NCI-H1105 (cell line): ENCODE measurements around the gene THAP7.
"Not testable (repeated sequence)": the region's sequence is repeated elsewhere in the genome, so short reads cannot be mapped to it uniquely, and the experiment has no call there.

ENCODE experiments used
- DNase-seq: peaks from one replicate; lab custom pipeline; 2025; lab: John Stamatoyannopoulos, UW

THAP7 gene

GRCh38 chr22:21012446-21013407 is 10.8 kb upstream of the THAP7 start:
- DNase-seq: no peak

GRCh38 chr22:21010426-21011113 is 8.7 kb upstream of the THAP7 start:
- DNase-seq: no peak

DNA sequence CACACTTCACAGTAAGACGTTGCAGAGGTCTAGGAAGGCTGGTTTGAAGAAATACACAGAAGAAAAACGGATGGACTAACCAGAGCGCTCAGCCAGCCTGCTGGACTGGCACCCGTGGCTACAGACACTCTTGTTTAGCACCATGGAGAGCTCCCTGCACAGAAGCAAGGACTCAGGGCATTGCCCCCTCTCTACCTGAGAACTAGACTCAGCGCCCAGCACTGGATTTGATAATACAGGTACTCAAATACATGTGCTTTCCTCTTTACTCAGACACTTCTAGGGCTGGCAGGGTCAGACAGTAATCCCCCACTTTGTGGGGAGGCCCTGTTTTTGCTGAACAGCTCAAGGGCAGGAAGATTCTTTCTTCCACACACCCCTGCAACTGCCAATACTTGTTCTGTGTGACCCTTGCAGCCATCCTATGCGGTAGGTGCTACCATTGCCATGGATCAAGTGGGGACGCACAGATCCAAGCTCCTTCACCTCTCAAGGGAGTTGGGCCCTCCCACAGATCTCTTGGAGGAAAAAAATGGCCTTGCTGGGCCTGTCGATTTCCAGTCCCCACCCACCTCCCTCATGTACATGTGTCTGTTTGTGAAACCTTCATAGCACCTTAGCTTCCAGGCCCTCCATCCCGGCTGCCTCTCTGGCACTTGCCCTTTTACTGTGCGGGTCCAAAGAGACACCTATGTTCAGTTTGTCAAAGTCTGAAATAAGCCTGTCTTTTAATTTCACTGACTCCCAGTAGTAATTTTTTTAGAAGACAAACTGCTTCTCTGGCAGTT is 7.9 kb upstream of the THAP7 start:
- no peak for DNase-seq

- not testable (repeated sequence) for DNase-seq
Measured at GRCh38 chr22:21009208-21009607, 7.3 kb upstream of the THAP7 start.

- DNase-seq: no peak
Measured at GRCh38 chr22:21003782-21004181, 1.9 kb upstream of the THAP7 start.

DNA sequence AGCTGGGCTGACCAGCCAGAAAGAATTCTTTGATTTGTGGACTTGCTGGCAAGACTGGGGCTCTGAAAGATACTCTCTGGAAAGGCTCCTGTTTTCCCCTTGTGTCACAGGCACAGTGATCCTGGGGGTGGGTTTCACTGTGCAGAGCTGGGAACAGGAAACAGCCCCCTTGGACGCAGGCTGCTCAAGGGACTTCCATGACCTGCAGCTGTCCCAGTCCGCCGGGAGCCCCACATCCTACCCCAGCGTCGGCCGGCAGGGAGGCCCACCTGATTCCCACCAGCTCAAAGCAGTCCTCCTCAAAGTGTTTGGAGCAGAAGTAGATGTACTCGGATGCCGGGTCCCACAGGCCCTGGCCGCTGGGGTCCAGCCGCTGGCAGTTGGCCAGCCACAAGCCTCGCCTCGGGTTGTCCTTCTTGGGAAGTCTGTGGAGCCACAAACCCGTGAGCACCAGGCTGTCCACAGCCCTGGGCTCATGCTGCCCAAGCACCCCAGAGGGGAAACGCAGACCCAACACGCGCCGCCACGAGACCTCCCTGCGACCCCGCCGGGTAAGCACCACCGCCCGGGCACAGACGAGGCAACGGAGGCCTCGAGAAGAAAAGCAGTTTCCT is 824 bp downstream of the THAP7 start:
- DNase-seq: no peak

DNA sequence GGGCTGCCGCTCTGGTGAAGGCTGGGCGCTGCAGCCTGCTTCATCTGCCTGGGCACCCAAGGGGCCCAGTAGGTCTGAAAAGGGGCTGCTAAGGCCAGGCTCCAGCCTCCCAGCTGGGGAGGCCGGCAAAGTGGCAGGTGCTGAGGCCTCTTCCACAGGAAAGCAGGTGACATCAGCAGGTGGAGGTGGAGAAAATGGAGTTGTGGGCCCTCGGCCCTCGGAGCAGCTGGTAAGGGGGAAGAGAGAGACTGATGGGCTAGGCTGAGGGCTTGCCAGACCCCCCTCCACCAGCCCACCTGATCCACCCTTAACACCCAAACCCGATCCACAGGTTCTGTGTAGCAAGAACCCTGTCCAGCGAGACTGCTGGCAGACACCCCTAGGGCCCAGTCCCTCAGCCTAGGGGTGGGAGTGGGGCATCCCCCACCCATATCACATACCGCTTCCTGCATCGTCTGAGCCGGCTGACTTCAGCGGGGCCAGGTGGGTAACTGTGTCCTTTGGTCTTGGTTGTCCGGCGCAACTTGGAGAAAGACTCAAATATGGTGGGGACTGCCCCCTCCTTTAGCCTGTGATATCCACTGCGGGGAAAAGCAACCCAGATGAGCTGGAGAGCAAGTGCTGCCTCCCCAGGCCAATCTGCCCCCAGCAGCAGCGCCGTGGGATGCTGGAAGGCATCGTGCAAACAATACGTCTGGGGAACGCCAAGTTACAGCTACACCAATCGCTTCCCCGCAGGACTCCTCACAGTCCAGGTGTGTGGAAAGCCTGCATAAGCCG is 1.5 kb downstream of the THAP7 start:
- DNase-seq: no peak

DNA sequence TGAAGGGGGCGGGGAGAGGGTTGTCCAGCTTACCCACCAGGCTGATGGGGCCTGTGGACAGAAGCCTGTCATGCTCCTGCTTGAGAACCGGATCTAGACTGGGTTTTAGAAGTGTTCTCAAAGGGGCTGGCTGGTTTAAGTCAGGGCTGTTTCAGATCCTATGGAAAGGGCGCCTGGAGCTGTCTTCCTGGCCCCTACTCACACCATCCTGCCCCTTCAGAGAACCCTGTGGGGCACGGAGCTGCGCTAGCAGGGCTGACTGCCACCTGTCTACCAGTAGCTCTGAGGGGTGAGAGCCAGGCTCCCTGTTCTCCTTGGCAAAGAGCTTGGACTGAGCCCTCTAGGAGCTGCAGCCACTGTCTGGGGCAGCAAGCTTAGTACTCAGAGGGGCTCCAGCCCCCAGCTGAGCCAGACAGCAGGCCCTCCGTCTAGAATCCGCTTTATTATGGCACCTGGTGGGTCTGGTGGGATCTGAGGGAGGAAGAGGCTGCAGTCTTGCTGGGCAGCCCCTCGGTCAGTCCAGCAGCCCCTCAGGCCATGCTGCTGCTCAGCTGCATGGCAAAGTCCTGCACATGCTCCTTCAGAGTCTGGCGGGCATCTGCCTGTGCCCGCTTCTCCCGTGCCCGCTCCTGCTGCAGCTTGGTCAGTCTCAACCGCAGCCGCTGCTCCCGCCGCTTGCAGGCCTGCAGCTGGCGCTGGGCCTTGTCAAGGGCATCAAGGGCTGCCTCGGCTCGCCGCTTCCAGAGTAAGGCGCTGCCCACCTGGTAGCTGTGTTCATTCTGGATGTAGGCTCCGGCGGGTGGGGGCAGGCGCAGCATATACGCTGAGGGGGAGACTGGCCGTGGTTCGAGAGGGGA is 2.3 kb downstream of the THAP7 start:
- DNase-seq: no peak

DNA sequence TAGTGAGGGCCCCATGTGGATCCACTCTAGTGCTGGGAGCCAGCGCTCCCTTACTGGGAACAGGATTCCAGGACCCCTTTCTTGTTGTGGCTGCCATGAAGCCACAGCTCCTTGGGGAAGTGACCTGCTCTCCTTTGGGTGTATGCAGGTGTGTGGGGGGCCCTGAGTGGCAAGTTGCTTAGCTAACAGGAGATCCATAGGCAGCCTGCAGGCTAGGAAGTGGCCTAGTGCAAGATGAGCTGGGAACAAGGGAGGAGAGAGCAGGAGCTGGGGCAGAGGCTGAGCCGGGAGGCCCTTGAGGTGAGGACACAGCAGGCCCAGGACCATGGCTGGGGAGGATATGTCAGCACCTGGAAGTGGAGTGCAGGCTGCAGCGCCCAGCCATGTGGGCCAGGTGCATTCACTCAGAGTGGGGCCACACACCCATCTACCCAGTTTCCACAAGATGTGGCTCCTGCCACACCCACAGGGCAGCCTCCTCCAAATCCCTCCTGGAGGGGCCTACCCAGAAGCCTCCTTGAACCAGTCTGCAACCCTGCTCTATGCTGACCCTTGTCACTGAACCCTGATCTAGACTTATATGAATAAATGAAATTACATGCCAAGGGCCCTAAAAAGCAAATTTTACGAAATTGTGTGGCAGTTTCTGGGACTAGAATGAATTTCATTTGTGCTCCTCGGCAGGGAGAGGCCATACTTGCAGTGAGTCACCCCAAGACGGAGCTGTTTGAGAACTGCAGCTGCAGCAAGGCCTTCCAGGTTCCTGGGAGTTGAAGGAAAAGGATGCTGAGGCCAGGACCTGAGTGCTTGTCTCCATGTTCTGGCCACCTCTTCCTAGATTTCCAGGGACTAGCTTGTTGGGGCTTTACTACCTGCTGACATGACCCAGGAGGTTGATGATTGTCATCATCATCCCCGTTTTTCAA is 3.2 kb downstream of the THAP7 start:
- DNase-seq: no peak

GRCh38 chr22:20997536-20998257 is 4.2 kb downstream of the THAP7 start:
- no peak for DNase-seq

DNA sequence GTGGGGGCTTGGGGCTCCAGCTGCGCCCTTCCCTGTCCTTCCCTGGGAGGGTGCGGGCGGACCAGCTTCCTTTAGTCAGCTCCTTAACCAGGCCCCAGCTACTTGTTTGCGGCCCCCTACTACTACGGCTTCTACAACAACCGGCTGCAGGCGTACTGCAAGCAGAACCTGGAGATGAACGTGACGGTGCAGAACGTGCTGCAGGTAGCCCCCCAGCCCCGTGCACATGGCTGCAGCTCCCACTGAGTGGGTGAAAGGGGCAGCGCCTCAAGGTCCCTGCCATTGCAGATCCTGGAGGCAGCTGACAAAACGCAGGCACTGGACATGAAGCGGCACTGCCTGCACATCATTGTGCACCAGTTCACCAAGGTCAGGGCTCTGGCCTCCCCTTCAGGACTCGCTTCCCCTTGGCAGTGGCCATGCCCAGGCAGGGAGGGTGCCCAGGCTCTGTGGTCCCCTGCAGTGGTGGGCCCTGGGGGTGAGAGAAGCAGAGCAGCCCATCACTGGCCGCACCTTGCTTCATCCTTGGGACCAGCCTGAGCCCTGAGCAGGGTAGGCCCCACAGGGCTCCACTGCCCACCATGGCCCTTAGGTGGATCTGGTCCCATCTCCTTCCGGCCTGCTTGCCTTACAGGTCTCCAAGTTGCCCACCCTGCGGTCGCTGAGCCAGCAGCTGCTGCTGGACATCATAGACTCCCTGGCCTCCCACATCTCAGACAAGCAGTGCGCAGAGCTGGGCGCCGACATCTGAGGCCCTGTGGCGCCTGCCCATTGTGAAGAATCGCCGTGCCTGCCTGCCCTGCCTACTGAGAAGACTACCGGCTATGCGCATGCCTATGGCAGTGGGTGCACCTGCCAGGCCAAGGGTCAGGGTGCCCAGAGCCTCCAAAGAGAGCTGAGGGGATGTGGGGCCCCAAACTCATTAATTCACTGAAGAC is 5.1 kb downstream of the THAP7 start:
- DNase-seq: no peak

DNA sequence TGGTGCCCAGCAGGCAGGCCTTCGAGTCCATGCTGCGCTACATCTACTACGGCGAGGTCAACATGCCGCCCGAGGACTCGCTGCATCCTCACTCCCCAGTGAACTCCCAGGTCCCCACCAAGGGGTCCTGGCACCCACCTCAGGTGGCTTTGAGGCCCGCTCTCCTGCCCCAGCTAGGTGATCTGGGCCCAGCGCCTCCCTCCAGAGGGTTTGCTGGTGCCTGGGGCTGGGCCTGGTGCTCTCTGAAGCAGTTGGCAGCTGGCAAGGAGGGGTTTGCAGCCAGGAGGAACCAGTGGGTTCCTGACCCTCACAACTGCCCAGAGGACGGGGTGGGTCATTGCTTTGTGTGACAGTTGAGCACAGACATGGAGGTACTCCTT is 5.9 kb downstream of the THAP7 start:
- DNase-seq: no peak

DNA sequence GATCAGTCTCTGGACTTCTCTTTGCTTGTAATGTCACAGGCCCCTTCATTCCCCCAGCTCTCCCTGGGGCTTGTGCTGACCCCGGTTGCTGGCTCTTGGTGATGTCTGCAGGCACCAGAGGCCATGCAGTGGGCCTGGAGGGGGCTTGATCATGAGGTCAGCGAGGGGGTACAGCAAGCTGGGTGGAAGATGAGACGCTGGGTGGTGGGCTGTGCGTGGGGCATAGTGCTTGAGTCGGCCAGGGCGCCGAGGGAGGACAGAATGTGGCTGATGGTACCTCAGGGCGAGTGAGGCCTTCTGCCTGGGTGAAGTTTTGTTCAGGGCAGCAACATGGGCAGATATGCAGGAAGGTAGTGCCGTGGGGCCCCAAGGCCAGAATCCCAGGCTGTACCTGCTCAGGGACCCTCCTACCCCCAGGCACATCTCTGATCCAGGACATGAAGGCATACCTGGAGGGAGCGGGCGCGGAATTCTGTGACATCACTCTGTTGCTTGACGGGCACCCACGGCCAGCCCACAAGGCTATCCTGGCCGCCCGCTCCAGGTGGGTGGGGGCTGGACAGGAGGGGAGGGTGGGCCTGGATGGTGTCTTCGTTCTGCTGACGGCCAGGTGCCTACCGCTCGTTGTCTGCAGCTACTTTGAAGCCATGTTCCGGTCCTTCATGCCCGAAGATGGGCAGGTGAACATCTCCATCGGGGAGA is 6.4 kb downstream of the THAP7 start:
- no peak for DNase-seq

DNA sequence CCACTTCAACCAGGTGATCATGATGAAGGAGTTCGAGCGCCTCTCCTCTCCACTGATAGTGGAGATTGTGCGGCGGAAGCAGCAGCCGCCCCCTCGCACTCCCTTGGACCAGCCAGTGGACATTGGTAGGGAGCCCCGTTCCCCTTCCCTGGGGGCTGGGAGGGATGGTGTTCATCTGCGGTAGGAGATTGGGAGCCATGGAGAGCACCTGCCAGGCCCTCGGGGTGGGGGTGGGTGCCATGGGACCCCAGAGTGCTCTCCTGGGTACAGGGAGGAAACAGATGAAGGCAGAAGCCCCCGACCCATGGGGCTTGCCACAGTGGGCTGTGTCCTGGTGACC is 7.0 kb downstream of the THAP7 start:
- no peak for DNase-seq

- DNase-seq: no peak
Measured at GRCh38 chr22:20994128-20994901, 7.6 kb downstream of the THAP7 start.
